T-helper 17 cell (primary cell): ENCODE data around the gene PARP9. TPM values are rescaled to one million over a fixed set of nuclear protein-coding genes. Genes with fewer than 3 reads are reported as not detected.

Experiments
- ATAC-seq: fragments of 150-1000 bp; cut with Tn5 transposase; 2 replicates; pipeline ENCODE4 v1.10.0; 2021; ENCODE audit warnings: mild to moderate bottlenecking, moderate library complexity
- DNase-seq, 3 donors: peaks; one replicate each; pipeline versions ENCODE4 v3.0.0 to v3.0.0-alpha.2; 2020 to 2021
- H3K9me3 ChIP-seq: one replicate; pipeline ENCODE4 v1.7.0; 2013; ENCODE audit warnings: low read length, mild to moderate bottlenecking; ENCODE audit not compliant: control insufficient read depth, poor library complexity, severe bottlenecking
- H3K27ac Mint-ChIP-seq: one replicate; pipeline ENCODE4 v1.8.0; 2022; ENCODE audit warnings: mild to moderate bottlenecking, moderate library complexity, mixed read lengths
- H3K27me3 Mint-ChIP-seq: one replicate; pipeline ENCODE4 v1.8.0; 2022; ENCODE audit warnings: mixed read lengths
- H3K36me3 Mint-ChIP-seq: one replicate; pipeline ENCODE4 v1.8.0; 2022; ENCODE audit warnings: low read depth, mixed read lengths
- H3K4me1 Mint-ChIP-seq: one replicate; pipeline ENCODE4 v1.8.0; 2022; ENCODE audit warnings: mild to moderate bottlenecking, mixed read lengths
- H3K4me3 Mint-ChIP-seq: one replicate; pipeline ENCODE4 v1.8.0; 2022; ENCODE audit warnings: mild to moderate bottlenecking, moderate library complexity, mixed read lengths
- total RNA-seq, 4 donors: library from RNA in 2 of 4; stranded (reverse) in 2 of 4; gene quantifications; one replicate each; pipeline ENCODE4 v1.2.3 and lab custom pipeline; 2022 to 2026

Gene PARP9
- 10 to 100 TPM; 19.6 to 20.2 TPM for total RNA-seq
- total RNA-seq (lab: John Stamatoyannopoulos, UW), result 54.9 to 62.3 reads per million in 2 donors

GRCh38 chr3:122564155-122564912 is at the start of gene PARP9, which contains the start of gene DTX3L:
Gene PARP9 (minus strand): TSS chr3:122564300. CDS start chr3:122559620, 4,680 bp downstream.
Gene DTX3L (plus strand): TSS chr3:122564338. CDS start chr3:122564427, 89 bp downstream.
- DNase-seq, result peak; percentile 55 to 73 (median 68)
- H3K27ac Mint-ChIP-seq, result peak within 1 kb of the TSS; percentile 95

GRCh38 chr3:122612696-122613095 is 48.6 kb upstream of the PARP9 start:
- ATAC-seq (no peak), DNase-seq (no peak)
- Mint-ChIP-seq H3K4me3 (no peak overlapping the region), H3K36me3 (peaks cover 9% of the 10 kb centered on the region), H3K4me1 (peaks cover 8% of the 10 kb centered on the region), H3K27ac (no peak overlapping the region), H3K27me3 (no peaks in the 10 kb centered on the region)
- no peaks in the 10 kb centered on the region for H3K9me3 ChIP-seq

More at GRCh38 chr3:122564155-122564912, at the start of gene PARP9, which contains the start of gene DTX3L:
- peak; percentile 91 for ATAC-seq
- Mint-ChIP-seq H3K36me3 (peaks cover 13% of the 10 kb centered on the region), H3K4me1 (peaks cover 61% of the 10 kb centered on the region), H3K4me3 (peak within 1 kb of the TSS; percentile 95), H3K27me3 (no peaks in the 10 kb centered on the region)
- H3K9me3 ChIP-seq, result no peaks in the 10 kb centered on the region

- H3K4me1 Mint-ChIP-seq, result peaks cover 10% of the 10 kb centered on the region
- no peak for DNase-seq
Measured at GRCh38 chr3:122609798-122610559, 45.9 kb upstream of the PARP9 start.

GRCh38 chr3:122608916-122609315 is 44.8 kb upstream of the PARP9 start:
- Mint-ChIP-seq H3K27me3 (no peaks in the 10 kb centered on the region), H3K4me3 (no peak overlapping the region), H3K4me1 (peaks cover 11% of the 10 kb centered on the region), H3K36me3 (peaks cover 14% of the 10 kb centered on the region), H3K27ac (peak overlapping the region; percentile 56)
- H3K9me3 ChIP-seq, result no peaks in the 10 kb centered on the region
- DNase-seq (no peak), ATAC-seq (no peak)

More at GRCh38 chr3:122609798-122610559, 45.9 kb upstream of the PARP9 start:
- no peak overlapping the region for H3K4me3 Mint-ChIP-seq
- peak overlapping the region; percentile 56 for H3K27ac Mint-ChIP-seq
- no peaks in the 10 kb centered on the region for H3K9me3 ChIP-seq
- peak; percentile 51 for ATAC-seq
- H3K36me3 Mint-ChIP-seq, result peaks cover 14% of the 10 kb centered on the region
- no peaks in the 10 kb centered on the region for H3K27me3 Mint-ChIP-seq

DNA sequence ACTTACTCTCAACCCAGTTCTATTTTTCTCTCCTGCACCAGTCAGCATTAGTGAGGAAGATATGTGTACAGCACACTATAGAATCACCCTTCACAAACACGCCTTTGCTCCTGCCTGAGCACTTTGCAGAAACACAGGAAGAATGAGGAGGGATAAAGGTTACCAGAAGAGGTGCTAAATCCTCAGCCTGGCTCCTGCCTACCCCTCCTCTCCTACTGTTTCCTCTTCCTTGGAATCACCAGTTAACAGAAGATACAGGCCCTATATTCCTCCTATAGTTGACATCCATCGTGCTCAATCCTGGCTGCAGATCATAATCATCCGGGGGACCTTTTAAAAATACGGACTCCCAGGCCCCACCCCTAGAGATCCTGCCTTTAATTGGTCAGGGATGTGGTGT is 42.2 kb upstream of the PARP9 start:
- no peak overlapping the region for H3K27ac Mint-ChIP-seq
- no peaks in the 10 kb centered on the region for H3K9me3 ChIP-seq
- no peak overlapping the region for H3K4me3 Mint-ChIP-seq
- ATAC-seq (no peak), DNase-seq (no peak)
- H3K27me3 Mint-ChIP-seq, result no peaks in the 10 kb centered on the region
- H3K4me1 Mint-ChIP-seq, result peaks cover 18% of the 10 kb centered on the region
- H3K36me3 Mint-ChIP-seq, result peaks cover 11% of the 10 kb centered on the region

GRCh38 chr3:122603056-122603455 is 39.0 kb upstream of the PARP9 start:
- H3K36me3 Mint-ChIP-seq, result peaks cover 8% of the 10 kb centered on the region
- H3K9me3 ChIP-seq, result no peaks in the 10 kb centered on the region
- DNase-seq, result no peak
- no peak for ATAC-seq
- H3K27ac Mint-ChIP-seq, result no peak overlapping the region
- peaks cover 23% of the 10 kb centered on the region for H3K4me1 Mint-ChIP-seq
- H3K4me3 Mint-ChIP-seq, result no peak overlapping the region
- no peaks in the 10 kb centered on the region for H3K27me3 Mint-ChIP-seq

DNA sequence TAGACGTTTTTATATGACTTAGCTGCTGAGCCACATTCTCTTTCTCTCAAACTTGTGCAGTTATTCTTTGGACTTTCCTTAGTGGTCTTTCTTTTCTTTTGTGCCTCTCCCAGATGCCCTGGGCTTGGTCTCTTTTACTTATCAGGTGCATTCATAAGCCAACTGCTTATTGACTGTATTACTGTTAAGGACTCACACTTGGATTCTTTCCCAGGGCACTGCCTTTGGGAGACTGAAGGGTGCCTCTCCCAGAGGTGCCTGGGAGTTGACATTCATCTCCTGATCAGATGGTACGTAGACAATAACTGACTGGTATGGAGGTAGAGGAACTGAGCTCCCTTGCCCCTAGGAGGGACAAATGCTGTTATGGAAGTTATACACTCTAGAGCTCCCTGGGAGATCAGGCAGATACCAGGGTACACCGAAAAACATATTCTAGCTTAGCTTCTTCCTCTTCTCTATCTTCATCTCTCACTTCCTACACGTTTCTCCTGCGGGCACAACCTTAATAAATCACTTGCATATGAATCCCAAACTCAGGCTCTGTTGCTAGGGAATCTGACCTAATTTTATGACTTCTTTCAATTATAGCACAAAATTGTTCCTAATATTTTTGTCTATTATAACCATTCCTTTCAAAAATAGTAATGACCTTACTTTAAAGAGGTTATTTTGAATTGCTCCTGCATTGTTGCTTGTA is 38.1 kb upstream of the PARP9 start:
- peaks cover 18% of the 10 kb centered on the region for H3K4me1 Mint-ChIP-seq
- no peak for ATAC-seq
- no peaks in the 10 kb centered on the region for H3K27me3 Mint-ChIP-seq
- no peaks in the 10 kb centered on the region for H3K9me3 ChIP-seq
- no peak overlapping the region for H3K4me3 Mint-ChIP-seq
- DNase-seq, result no peak
- peaks cover 3% of the 10 kb centered on the region for H3K36me3 Mint-ChIP-seq
- peak overlapping the region; percentile 39 for H3K27ac Mint-ChIP-seq

- H3K27me3 Mint-ChIP-seq, result no peaks in the 10 kb centered on the region
- no peak overlapping the region for H3K4me3 Mint-ChIP-seq
- peaks cover 23% of the 10 kb centered on the region for H3K4me1 Mint-ChIP-seq
- ATAC-seq (no peak), DNase-seq (no peak)
- H3K9me3 ChIP-seq, result no peaks in the 10 kb centered on the region
- peaks cover 7% of the 10 kb centered on the region for H3K36me3 Mint-ChIP-seq
- peak overlapping the region; percentile 76 for H3K27ac Mint-ChIP-seq
Measured at GRCh38 chr3:122598556-122598955, 34.5 kb upstream of the PARP9 start.

DNA sequence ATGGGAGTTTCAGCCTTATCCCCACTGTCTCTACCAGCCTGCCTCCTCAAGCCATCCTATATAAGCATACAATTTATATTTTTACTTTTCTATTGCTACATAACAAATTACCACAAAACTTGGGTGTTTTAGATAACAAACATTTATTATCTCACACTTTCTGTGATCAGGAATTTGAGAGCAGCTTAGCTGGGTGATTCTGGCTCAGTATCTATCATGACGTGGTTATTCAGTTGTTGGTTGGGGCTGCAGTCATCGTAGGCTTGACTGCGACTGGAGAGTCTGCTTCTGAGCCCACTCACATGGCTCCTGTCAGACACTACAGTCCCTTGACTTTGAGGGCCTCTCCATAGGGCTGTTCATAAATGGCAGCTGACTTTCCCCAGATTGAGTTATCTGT is 34.1 kb upstream of the PARP9 start:
- no peak for DNase-seq
- H3K36me3 Mint-ChIP-seq, result peaks cover 7% of the 10 kb centered on the region
- no peak overlapping the region for H3K4me3 Mint-ChIP-seq
- peaks cover 23% of the 10 kb centered on the region for H3K4me1 Mint-ChIP-seq
- ATAC-seq, result no peak
- H3K27me3 Mint-ChIP-seq, result no peaks in the 10 kb centered on the region
- H3K9me3 ChIP-seq, result no peaks in the 10 kb centered on the region
- H3K27ac Mint-ChIP-seq, result peak overlapping the region; percentile 76

DNA sequence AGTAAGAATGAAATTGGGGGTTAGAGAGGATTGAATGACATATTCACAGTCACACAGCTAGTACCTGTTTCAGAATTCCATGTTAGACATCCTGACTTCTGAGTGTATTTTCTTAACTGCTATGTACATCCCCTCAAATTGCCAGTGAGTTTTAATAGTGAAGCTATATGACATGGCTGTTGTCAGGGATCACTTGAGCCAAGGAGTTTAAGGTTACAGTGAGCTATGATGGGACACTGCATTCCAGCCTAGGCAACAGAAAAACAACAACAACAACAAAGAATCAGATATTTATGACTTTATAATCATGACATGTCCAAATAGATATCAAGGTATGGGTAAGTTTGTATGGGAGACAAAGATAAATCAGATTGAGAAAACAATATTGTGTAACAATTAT is 29.9 kb upstream of the PARP9 start:
- no peak for DNase-seq
- Mint-ChIP-seq H3K4me3 (no peak overlapping the region), H3K4me1 (peaks cover 12% of the 10 kb centered on the region), H3K27me3 (no peaks in the 10 kb centered on the region), H3K27ac (no peak overlapping the region), H3K36me3 (peaks cover 7% of the 10 kb centered on the region)
- ATAC-seq, result no peak
- H3K9me3 ChIP-seq, result no peaks in the 10 kb centered on the region

GRCh38 chr3:122590610-122591009 is 26.5 kb upstream of the PARP9 start:
- H3K36me3 Mint-ChIP-seq, result peaks cover 7% of the 10 kb centered on the region
- H3K9me3 ChIP-seq, result no peaks in the 10 kb centered on the region
- H3K27ac Mint-ChIP-seq, result no peak overlapping the region
- no peaks in the 10 kb centered on the region for H3K27me3 Mint-ChIP-seq
- ATAC-seq (no peak), DNase-seq (no peak)
- H3K4me1 Mint-ChIP-seq, result peaks cover 14% of the 10 kb centered on the region
- H3K4me3 Mint-ChIP-seq, result no peak overlapping the region

- H3K27ac Mint-ChIP-seq, result no peak overlapping the region
- peaks cover 17% of the 10 kb centered on the region for H3K4me1 Mint-ChIP-seq
- H3K36me3 Mint-ChIP-seq, result peaks cover 3% of the 10 kb centered on the region
- ATAC-seq (no peak), DNase-seq (no peak)
- no peaks in the 10 kb centered on the region for H3K9me3 ChIP-seq
- no peak overlapping the region for H3K4me3 Mint-ChIP-seq
- no peaks in the 10 kb centered on the region for H3K27me3 Mint-ChIP-seq
Measured at GRCh38 chr3:122589297-122589696, 25.2 kb upstream of the PARP9 start.

DNA sequence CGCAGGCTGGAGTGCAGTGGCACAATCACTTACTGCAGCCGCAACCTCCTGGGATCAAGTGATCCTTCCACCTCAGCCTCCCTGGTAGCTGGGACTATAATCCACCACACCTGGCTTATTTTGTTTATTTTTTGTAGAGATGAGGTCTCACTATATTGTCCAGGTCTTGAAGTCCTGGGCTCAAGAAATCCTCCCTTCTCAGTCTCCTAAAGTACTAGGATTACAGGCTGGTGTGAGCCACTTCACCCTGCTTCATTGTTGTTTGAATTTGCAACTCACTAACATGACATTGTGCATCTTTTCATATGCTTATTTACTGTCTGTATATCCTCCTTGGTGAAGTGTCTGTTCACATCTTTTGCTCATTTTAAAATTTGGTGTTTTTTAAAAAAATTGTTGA is 23.5 kb upstream of the PARP9 start:
- no peak overlapping the region for H3K4me3 Mint-ChIP-seq
- DNase-seq, result no peak
- H3K9me3 ChIP-seq, result no peaks in the 10 kb centered on the region
- peaks cover 3% of the 10 kb centered on the region for H3K36me3 Mint-ChIP-seq
- H3K27me3 Mint-ChIP-seq, result no peaks in the 10 kb centered on the region
- no peak for ATAC-seq
- no peak overlapping the region for H3K27ac Mint-ChIP-seq
- H3K4me1 Mint-ChIP-seq, result peaks cover 16% of the 10 kb centered on the region
